GM18873 (cell line): ENCODE results near the gene OTUB1.

ENCODE experiments used
- ATAC-seq: cut with Tn5 transposase; IDR thresholded peaks from one replicate; pipeline ENCODE4 v1.9.1; 2021; ENCODE audit warnings: mild to moderate bottlenecking, moderate library complexity, moderate number of reproducible peaks; ENCODE audit not compliant: unreplicated experiment, low FRiP score

Gene OTUB1

DNA sequence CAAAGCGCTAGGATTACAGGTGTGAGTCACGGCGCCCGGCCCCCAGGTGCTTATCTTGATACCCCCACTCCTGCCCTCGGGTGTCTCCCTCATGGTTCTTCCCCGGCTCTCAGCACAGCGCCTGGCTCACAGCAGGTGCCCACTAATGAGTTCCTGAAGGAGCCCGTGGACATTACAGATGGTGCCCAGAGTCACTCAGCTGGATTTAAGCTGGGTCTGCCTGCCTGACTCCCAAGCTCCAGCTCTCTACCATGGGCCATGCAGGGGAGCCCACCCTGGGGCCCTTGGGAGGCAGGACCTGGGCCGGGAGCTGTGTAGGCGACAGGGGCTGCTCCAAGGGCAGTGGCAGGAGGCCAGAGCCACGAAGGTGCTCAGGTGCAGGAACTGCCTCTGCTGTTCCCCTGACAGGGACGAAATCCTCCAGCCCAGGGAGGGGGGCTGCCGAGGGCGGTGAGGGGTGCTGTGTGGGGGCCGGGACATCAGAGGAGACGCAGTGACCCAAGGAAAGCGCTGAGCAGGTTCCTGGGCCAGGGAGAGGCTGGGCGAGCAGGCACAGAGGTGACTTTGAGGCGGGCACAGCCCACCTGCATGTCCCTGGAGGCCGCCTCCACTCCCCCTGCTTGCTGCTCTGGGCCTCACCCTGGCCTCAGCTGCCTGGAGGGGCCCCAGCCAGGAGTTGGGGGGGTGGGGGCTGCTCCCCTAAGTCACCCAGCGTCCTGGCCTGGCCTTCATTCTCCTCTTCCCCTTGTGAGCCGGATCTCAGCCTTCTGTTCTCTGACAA is 34.9 kb downstream of the OTUB1 start:
- ATAC-seq = no peak

DNA sequence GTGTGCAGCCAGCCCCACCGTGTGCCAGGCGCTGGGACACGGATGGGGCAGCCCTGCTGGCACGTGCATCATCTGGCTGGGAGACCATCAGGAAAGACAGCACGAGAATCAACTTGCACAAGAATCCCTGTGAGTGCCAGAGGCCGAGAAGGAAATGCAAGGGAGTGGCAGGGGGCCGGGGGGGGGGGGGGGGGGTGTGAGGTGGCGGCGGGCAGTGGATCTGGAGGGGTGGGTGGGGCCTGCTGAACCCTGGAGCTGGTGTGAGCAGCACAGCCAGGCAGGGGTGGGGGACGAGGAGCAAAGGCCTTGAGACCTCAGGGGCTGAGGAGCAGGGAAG is 35.5 kb downstream of the OTUB1 start:
- ATAC-seq = no peak

- ATAC-seq = no peak
Measured at GRCh38 chr11:64022125-64022784, 36.0 kb downstream of the OTUB1 start.

DNA sequence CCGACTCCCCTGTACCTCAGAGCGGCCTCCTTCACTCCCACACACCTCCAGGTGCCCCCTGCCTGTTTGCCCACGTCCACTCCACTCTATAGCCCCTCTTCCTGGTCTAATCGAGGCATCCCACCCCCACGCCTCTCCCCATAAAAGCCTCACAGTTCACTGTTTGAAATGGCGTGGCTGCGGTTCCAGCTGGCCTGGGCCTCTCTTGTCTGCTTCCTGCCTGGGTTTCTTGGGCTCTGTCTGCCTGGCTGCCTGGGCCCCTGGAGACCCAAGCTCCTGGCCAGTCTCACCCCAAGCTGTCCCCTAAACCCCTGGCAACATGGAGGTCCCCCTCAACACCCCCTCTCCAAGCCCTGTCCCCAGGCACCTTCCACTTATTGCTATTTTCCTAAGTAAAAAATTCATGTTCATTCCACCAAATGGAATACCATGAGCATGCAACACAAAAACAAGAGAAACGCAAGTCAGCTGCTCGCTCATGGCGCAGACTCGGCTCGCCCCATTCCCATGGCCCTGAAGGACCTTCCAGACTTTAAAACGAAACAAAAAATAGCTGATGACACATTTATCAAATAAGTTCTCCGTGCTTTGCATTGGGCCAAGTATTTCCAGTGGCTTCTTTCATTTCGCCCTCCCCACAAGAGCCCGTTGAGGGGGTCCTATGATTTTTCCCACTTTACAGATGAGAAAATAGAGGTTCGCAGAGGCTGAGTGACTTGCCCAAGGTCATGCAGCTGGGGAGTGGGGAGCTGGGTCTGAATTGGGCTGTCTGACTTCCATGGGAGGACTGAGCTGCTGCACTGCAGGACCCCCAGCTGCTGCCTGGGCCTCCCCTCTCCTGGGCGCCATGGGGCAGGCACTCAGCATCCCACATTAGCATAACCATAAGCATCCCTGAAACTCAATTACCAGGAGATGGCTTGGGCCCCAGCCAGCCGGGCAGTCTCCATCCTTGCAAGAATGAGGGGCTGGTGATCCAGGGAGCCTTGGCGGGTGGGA is 37.8 kb downstream of the OTUB1 start:
- no peak for ATAC-seq

GRCh38 chr11:64025205-64025604 is 39.0 kb downstream of the OTUB1 start:
- no peak for ATAC-seq

DNA sequence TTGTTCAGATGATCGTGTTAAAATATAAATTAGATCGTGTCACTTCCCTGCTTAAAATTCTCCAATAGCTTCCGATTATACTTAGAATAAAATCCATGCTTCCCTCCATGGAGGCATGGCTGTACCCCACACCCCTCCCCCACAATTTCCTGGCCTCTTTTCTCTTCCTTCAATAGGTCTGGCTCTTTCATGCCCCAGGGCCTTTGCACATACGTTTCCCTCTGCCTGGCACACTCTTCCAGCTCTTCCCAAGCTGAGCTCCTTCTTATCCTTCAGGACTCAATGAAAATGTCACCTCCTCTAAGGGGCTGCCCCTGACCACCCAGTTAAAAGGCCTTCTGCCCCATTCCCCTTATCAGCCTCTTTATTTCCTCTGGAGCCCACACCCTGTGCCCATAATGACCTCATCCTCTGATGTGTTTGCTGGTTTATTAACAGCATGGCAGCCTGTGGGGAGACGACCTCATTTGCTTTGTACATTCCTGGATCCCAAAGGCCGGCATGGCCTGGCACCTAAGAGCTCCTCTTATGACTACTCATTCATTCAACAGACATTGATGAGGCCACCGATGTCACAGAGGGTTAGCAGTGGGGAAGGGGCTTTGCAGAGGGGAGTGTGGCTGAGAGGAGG is 40.5 kb downstream of the OTUB1 start:
- no peak for ATAC-seq

- ATAC-seq = no peak
Measured at GRCh38 chr11:64027651-64028397, 41.6 kb downstream of the OTUB1 start.

DNA sequence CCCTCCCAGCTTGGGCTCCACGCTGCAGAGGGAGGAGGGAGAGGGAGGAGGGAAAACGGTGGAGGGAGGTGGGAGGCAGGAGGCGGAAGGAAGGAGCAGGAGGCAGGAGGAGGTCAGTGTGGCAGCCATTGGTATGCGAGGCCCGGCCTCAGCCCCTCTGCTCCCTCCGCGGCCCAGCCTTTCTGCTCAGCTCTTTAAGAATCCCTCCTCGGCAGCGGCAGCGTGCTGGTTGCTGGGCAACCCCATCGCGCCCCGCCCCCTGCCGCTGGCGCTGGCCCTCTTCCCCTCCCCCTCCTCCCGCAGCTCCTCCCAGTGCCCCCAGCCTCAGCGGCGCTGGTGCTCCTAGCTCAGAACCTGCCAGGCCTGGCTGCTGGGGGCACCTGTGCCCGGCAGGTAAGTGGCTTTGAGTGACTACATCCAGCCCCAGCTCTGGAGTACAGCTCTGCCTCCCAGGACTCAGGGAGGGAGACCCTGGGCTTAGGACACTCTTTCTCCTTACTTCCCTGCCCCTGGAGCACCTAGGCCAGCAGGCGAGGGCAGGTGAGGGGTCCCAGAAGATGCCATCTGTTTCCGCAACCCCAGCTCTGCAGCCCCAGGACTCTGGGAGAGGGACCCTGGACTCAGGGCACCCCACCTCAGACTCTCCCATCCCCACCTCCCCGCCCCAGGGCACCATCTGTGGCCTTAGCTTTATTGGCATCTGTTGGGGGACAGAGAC is 42.3 kb downstream of the OTUB1 start:
- no peak for ATAC-seq

DNA sequence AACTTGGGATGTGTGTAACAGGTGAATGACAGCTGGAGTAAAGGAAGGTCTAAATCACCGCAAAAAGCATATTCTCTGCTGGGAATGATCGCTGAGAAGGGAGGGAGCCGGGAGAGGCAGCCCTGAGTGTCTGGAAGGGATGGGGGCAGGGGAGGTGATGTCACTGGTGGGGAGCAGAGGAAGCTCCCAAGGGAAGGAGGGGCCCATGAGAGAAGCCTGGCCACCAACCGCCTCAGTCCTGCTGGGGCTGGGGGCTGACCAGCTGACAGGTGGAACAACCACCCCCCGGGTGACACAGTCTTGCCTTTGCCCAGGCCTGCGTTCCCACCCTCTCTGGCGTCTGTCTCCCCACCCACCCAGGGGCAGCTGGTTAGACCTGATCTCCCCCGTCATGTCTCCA is 43.5 kb downstream of the OTUB1 start:
- ATAC-seq = no peak

DNA sequence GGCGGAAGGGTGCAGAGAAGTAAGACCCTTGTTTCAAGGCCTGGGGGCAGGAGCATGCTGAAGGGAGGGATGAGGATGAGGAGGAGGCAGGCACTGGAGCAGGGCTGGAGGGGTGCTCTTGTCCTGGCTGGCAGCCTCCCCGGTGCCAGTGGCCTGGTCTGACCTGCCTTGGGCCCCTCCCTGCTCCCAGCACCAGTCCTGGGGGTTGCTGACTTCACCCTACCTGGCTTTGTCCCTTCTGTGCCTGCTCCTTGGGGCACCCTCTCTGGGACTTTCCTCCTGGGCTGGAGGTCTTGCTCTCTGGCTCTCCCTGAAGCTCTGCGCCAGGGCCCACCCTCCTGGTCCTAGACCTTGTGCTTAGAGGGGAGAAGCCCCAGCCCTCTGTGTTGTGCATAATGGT is 44.8 kb downstream of the OTUB1 start:
- ATAC-seq = no peak

- no peak for ATAC-seq
Measured at GRCh38 chr11:64032050-64032449, 45.8 kb downstream of the OTUB1 start.

DNA sequence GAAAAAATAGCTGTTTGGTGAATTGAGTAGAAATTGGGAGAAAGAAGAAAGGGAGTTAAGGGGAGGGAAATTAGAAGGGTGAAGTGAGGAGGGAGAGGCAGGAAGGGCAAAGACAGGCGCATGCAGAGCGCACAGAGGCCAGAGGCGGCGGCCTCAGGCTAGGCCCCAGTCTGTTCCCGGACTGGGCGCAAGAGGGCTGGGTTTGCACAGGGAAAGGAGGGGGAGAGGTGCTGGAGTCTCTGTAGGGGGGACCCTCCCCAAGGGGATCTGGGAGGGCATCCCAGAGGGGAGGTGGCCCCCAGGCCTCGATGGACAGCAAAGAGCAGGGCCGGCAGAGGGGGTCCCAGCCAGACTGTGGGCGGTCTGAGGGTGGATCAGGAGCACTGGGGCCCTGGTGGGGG is 48.2 kb downstream of the OTUB1 start:
- no peak for ATAC-seq

- ATAC-seq = no peak
Measured at GRCh38 chr11:64035081-64035524, 48.9 kb downstream of the OTUB1 start.

DNA sequence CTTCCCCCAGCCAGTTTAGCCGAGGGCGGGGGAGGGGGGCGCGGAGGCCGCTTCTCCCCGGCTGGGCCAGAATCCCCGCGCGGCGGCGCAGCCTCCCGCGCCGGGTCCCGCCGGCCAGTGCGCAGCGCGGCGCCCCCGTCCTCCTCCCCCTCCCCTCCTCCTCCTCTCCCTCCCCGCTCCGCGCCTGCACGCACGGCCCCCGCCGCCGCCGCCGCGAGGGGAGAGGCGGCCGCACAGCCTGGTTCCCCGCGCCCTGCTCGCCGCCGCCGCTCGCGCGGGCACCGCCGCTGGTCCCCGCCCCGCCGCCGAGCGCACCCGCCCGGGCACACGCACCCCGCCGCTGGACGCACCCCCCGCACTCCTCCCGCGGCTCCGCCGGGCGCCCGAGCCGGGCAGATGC is 49.3 kb downstream of the OTUB1 start, which contains the start of gene FLRT1:
Gene FLRT1 (plus strand): TSS at position 356 of the 400 bp plus-strand sequence. CDS start 80,337 bp downstream, outside the sequence.
- ATAC-seq = no peak

- ATAC-seq = no peak
Measured at GRCh38 chr11:64036087-64037026, 50.1 kb downstream of the OTUB1 start.

DNA sequence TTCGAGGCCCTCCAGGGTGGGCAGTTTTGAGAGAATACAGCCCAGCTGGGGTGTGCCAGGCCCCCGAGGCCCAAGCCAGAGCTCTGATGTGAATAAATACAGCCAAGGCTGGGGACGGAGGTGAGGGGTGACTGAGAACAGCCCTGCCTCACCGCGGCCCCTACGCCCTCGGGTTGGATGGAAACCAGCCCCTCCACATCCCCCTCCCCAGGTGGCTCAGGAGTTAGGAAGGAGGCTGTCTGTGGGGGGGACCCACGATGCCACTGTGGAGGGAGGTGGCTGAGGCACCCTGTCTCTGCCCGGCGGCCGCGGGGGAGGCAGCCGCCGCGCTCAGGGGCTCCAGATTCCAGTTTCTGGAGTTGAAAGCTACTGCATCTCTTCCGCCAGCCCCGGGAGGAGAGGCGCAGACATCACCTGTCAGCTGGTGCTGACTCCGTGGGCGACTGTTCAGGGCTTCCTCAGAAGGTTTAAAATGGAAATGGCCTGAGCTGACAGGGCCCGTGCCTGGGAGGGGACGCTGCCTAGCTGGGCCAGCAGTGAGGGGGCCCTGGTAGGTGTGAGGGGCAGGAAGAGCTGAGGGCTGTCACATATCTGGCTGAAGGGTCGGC is 50.9 kb downstream of the OTUB1 start:
- ATAC-seq = no peak

DNA sequence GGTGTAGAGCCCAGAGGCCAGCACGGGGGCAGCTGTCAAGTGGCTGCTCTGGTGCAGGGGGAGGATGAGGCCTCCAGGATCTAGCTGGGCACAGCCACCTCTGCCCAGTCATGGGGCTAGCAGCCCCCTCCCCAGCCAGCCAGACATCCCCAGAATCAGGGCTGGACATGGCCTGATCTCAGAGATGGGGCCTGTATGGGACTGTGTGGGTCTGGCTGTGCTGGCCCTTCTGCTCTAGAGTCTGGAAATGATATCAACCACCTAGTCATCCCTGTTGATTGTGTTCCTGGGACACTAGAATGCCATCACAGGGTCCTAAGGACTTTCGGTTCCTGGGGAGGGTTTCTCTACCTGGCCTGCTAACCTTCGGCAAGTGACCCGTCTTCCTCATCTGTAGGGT is 52.3 kb downstream of the OTUB1 start:
- no peak for ATAC-seq
